Endothelial cell of umbilical vein (primary cell): Measurements from ENCODE around the gene FLG.
"Not testable (repeated sequence)": the region's sequence is repeated elsewhere in the genome, so short reads cannot be mapped to it uniquely, and the experiment has no call there.

Source experiments
- CTCF ChIP-seq, 2 donors: IDR thresholded peaks; 1 replicate in 1 of 2; 2 replicates in 1 of 2; pipeline ENCODE4 v1.5.1; 2011; ENCODE audit warnings: low read length in 2 of 2, mild to moderate bottlenecking in 2 of 2, moderate library complexity in 2 of 2, control low read depth in 1 of 2, inconsistent platforms in 1 of 2, low read depth in 1 of 2; ENCODE audit not compliant: insufficient read depth in 1 of 2; ENCODE audit errors: extremely low read depth in 1 of 2
- EZH2 ChIP-seq: IDR thresholded peaks from 2 replicates; pipeline ENCODE4 v1.6.1; 2012; ENCODE audit warnings: borderline replicate concordance, low read depth, mild to moderate bottlenecking, moderate library complexity, low read length, inconsistent platforms; ENCODE audit not compliant: severe bottlenecking
- FOS ChIP-seq: IDR thresholded peaks from 2 replicates; pipeline ENCODE4 v1.6.1; 2011; ENCODE audit warnings: mild to moderate bottlenecking, low read length, moderate library complexity, borderline replicate concordance; ENCODE audit not compliant: insufficient read depth
- GATA2 ChIP-seq: IDR thresholded peaks from 2 replicates; pipeline ENCODE4 v1.7.0; 2011; ENCODE audit warnings: low read depth, mild to moderate bottlenecking, moderate library complexity, mixed read lengths, low read length; ENCODE audit not compliant: insufficient read length, insufficient read depth
- JUN ChIP-seq: IDR thresholded peaks from 2 replicates; pipeline ENCODE4 v1.6.1; 2011; ENCODE audit warnings: borderline replicate concordance, low read depth; ENCODE audit not compliant: insufficient read length, insufficient read depth
- MAX ChIP-seq: IDR thresholded peaks from 2 replicates; pipeline ENCODE4 v1.6.1; 2011; ENCODE audit not compliant: insufficient read depth, insufficient read length
- MYC ChIP-seq: IDR thresholded peaks from one replicate; pipeline ENCODE4 v1.6.1; 2011; ENCODE audit warnings: mild to moderate bottlenecking, low read depth, low read length
- POLR2A ChIP-seq: IDR thresholded peaks from 2 replicates; pipeline ENCODE4 v1.6.1; 2012; ENCODE audit warnings: low read depth, mild to moderate bottlenecking, control low read depth, low read length
- POLR2AphosphoS5 ChIP-seq: IDR thresholded peaks from 2 replicates; pipeline ENCODE4 v1.6.1; 2012; ENCODE audit warnings: low read depth, mild to moderate bottlenecking, control low read depth, low read length, moderate library complexity; ENCODE audit not compliant: insufficient read depth

GRCh38 chr1:152304773-152305172 is 20.3 kb downstream of the FLG start:
- TF ChIP-seq EZH2; CTCF (IDR thresholded peaks at IDR 0.05; ENCODE audit: extremely low read depth in 1 of 2, insufficient read depth in 1 of 2, low read depth in 1 of 2, low read length in 2 of 2); POLR2AphosphoS5; POLR2A; FOS; MAX; GATA2; MYC; JUN: not testable (repeated sequence)
